NCI-H226 (cell line): ENCODE data around the gene MICALL2.

ENCODE experiments used
- DNase-seq: peaks from one replicate; pipeline ENCODE4 v3.0.0-alpha.2; 2015

MICALL2 gene

GRCh38 chr7:1411414-1411813 lies 47.9 kb downstream of the MICALL2 start:
- no peak for DNase-seq

DNA sequence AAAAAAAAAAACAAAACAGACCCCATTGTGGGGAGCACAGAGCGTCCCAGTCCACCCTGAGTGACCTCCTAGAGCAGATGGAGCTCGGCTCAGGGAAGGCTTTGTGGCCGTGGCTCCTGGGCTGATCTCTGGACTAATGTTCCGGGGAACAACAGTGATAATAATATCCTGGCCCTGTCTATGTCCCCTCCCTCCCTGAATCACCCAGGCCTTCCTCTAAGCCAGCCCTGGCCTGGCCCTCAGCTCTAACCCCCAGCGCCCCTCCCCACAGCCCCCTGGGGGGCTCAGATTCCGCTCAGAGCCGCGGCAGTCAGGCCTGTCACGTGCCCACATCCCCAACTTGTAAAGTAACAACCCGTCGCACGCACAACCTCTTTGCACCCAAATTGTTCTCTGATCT lies 48.3 kb downstream of the MICALL2 start:
- no peak for DNase-seq

- no peak for DNase-seq
Observed at GRCh38 chr7:1409555-1409954, 49.7 kb downstream of the MICALL2 start.

GRCh38 chr7:1408466-1408865 lies 50.8 kb downstream of the MICALL2 start:
- no peak for DNase-seq

- no peak for DNase-seq
Observed at GRCh38 chr7:1407892-1408291, 51.4 kb downstream of the MICALL2 start.

DNA sequence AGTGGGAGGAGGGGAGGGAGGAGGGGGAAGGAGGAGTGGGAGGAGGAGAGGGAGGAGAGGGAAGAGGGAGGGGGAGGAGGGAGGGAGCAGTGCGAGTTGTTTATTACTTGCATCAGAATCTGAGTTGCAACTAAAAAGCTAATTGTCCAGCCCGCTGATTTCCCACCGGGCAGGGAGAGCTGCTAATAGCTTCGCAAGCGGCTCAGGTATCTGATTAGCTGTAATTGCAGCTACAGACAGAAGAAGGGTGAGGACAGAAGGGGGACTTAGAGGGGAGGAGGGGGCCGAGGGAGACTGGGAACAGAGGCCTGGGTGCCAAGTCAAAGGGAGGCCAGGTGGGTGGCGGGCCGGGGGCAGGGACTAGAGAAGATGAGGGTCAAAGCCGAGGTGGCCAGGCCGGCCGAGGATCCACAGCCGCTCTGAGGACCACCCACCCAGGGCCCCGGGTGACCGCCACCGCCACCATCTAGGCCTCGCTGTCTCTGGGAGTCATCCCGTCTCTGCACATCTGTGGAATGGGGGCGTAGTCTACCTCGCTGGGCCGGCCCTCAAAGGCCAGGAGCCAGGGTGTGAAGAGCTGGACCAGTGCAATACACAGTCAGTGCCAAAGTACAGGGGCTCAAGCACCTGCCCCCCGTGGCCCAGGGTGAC lies 54.2 kb downstream of the MICALL2 start:
- DNase-seq: no peak

- no peak for DNase-seq
Observed at GRCh38 chr7:1404460-1404809, 54.8 kb downstream of the MICALL2 start.

GRCh38 chr7:1403638-1404459 lies 55.4 kb downstream of the MICALL2 start:
- DNase-seq: peak; percentile 65

GRCh38 chr7:1402791-1403637 lies 56.3 kb downstream of the MICALL2 start:
- DNase-seq: no peak

GRCh38 chr7:1402110-1402790 lies 57.0 kb downstream of the MICALL2 start:
- DNase-seq: no peak

DNA sequence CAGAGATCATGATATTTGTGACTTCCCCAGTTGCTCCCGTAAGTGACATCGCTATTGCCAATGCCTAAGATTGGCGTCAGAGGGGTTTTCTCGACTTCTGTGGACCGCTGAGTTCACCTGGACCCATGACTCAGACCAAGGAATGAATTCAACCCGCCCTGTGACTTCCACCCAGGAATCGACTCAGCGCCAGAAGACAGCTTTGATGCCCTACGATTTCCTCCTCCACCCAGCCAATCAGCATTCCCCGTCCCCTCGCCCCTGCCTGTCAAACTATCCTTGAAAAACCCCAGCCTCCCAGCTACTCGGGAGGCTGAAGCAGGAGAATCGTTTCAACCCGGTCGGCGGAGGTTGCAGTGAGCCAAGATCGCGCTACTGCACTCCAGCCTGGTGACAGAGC lies 58.3 kb downstream of the MICALL2 start:
- DNase-seq: peak; percentile 29

DNA sequence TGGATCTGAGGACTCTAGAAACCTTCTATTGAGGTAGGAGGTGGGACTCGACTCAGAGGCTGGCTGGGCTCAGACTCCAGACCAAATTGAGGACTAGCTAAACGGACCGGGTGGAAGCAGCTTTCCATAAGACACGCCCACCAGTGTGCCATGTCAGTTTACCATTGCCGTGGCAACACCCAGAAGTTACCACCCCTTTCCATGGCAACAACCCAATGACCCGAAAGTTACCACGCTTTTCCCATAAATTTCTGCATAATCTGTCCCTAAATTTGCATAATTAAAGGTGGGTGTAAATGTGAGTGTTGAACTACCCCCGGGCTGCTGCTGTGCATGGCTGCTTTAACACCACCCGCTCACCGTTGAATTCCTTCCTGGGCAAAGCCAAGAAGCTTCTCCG lies 58.9 kb downstream of the MICALL2 start:
- no peak for DNase-seq

DNA sequence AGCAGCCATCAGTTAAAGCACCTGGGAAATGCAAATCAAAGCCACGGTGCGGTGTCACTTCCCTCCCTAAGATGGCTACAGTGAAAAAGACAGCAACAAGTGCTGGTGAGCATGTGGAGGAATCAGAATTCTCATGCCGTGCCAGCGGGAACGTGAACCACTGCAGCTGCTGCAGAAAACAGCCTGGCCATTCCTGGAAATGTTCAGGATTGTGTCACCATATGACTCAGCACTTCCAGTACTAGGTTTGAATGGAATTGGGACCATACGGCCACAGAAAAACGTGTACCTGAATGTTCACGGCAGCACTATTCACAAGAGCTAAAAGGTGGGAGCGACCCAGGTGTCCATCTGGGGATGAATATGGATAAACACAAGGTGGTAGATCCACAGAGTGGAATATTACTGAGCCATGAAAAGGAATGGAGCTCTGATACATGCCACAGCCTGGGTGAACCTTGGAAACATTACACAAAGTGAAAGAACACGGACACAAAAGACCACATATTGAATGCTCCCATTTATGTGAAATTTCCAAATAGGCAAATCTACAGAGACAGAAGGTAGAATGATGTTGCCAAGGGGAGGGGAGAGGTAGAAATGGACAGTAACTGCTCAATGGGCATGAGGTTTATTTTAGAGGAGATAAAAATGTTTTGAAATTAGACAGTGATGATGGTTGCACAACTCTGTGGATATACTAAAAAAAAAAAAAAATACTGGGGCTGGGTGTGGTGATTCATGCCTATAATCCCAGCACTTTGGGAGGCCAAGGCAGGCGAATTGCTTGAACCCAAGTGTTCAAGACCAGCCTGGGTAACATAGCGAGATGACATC lies 61.6 kb downstream of the MICALL2 start:
- no peak for DNase-seq

GRCh38 chr7:1396195-1396594 lies 63.1 kb downstream of the MICALL2 start:
- DNase-seq: no peak

DNA sequence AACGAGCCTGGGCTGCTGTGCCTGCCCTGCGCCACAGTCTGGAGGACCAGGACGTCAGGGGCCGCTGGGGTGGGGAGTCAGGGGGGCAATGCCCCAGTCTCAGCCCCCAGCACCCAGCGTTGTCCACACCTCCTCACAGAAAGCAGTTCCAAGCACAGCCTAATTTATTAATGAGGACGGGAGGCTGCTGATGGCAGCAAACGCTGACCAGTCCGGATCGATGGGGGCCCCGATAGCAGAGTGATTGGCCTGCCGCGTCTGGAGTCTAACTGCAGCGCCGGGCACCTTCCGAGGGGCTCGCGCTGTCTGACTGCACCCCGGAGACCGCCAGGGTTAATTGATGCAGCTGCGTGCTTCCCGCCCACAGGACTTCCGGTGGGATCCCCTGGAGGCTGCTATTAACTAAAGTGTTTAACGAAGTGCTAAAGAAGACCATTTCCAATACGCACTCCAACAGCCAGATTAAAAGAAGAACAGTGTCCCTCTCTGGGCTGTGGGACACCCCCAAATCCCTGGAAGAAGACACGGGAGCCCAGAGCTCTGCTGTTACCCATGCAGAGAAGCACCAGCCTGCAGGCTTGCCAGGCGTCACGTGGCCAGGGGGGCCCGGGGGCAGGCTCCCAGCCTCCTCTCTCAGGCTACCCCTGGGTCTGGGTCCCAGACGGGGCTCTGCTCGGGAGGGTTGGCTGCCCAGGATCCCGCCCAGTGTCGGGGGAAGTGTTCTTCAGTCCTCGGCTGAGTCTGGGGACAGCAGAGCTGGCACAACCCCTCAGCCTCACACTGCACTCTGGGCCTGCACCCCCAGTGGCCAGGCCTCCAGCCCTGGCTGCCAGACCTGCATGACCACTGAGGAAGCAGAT lies 63.8 kb downstream of the MICALL2 start:
- DNase-seq: no peak

DNA sequence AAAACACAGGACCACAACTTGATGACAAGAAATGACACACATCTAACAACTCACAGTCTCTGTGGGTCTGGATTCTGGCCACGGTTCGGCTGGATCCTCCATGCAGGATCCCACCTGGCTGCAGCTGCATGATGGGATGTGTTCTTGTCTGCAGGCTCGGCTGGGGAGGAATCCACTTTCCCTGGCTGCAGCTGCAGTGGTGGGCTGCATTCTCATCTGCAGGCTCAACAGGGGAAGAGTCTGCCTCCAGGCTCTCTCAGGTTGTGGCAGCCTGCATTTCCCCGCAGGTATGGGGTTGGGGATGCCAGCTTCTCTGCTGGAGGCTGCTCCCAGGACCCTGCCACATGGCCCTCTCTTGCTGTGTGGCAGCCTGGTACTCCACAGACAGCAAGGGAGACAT lies 64.9 kb downstream of the MICALL2 start:
- DNase-seq: no peak

GRCh38 chr7:1393421-1393820 lies 65.8 kb downstream of the MICALL2 start:
- no peak for DNase-seq

DNA sequence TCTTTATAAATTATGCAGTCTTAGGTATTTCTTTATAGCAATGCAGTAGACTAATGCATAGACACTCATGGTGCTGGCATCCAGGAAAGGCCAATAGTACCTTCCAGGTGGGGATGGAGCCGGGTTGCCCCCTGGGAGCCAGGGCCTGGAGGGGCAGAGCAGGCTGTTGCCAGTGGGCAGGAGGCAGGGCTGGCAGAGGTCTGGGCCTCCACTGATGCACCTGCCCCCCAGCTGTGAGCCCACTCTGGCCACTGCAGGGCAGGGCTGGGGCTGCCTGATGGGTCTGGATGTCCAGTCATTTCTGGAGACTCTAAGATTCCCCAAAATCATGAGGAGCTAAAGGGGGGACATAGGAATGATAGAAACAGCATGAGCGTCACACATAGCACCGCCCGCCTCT lies 66.7 kb downstream of the MICALL2 start:
- no peak for DNase-seq

GRCh38 chr7:1391449-1391848 lies 67.8 kb downstream of the MICALL2 start:
- DNase-seq: no peak

DNA sequence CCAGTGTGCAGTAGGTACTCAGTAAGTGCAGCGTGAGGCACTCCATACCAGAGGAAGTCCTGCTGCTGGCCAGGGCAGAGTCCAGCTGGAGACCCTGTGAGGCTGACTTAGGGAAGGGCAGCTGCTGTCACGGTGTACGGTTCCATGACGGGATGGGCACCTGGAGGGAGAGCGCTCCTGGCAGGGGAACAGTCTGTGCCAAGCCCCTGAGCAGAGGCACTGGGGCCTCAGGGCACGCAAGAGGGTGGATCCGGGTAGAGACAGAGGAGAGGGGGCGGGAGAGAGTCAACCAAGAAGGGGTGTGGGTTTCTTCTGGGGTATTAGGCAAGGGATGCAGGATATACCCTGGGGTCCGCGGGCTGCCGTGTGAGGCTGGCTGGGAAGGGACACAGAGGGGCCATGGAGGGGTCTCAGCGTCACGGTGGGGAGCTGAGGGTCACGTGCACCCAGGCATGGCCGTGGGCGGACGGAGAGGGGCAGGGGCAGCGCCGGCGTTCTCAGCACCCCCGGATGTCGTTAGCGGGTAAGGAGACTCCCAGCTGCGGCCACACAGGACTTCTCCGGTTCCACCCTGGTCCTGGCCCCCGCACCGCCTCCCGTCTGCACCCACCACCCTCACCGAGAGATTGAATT lies 70.5 kb downstream of the MICALL2 start:
- DNase-seq: no peak
